ENCODE data around the gene ECI2. TPM values are rescaled to one million over a fixed set of nuclear protein-coding genes. Genes with fewer than 3 reads are reported as not detected.

ECI2 gene
- total and polyA plus RNA-seq, 2 experiments from 2014 or later, result 63.7 to 102 TPM

DNA sequence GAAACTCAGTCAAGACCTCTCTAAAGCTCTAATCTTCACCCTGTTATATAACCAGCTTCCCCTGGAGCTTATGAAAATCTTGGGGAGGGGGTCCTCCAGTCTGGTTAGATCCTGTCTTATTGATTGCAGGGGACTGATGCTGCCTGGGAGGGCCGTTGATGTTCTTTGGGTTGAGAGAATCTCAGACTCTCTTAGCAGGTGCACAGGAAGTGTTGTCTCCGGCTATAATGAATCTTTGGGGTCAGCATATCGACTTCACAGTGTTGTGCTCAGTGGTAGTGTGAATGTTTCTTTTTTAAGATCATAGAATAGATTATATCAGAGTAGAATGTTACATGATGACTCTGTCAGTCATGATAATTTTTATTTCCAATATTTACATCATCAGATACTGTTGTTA lies 2.8 kb upstream of the ECI2 start:
- H3K27me3 ChIP-seq (ENCODE audit: insufficient read depth), result no peaks in the 10 kb centered on the region
- no peak overlapping the region for H3K4me3 ChIP-seq
- peaks cover 4% of the 10 kb centered on the region for H3K27me3 Mint-ChIP-seq (ENCODE audit: insufficient read depth, low read depth, poor library complexity)
- ATAC-seq (no peak), DNase-seq (ENCODE audit: low spot score) (no peak)
- H3K4me1 ChIP-seq (ENCODE audit: insufficient read depth), result peaks cover 19% of the 10 kb centered on the region
- H3K4me2 ChIP-seq, result no peak overlapping the region
- H3K27ac ChIP-seq (ENCODE audit: low read depth), result no peak overlapping the region
- H3K9me2 ChIP-seq (ENCODE audit: insufficient read depth), result no peaks in the 10 kb centered on the region
- no peaks in the 10 kb centered on the region; the same call in 2 of the 3 replicates for H3K9me3 Mint-ChIP-seq
- H3K4me3 Mint-ChIP-seq, result no peak overlapping the region
- peaks cover 25% of the 10 kb centered on the region for H3K4me1 Mint-ChIP-seq
- H3K79me2 ChIP-seq (replicated peaks; ENCODE audit: insufficient read depth), result peaks cover 10% of the 10 kb centered on the region; the same call in 1 of the 2 replicates
- H3F3A ChIP-seq (replicated peaks; ENCODE audit: low read depth), result 0 out of 2 replicates have a peak, but pooled peaks cover 5% of the 10 kb centered on the region
- no peak overlapping the region for H3K27ac Mint-ChIP-seq
- TF ChIP-seq EZH2phosphoT487 (IDR thresholded peaks at IDR 0.05; ENCODE audit: unreplicated experiment) (no peak), ZNF331 (CRISPR knock-in tag; IDR thresholded peaks at IDR 0.05; ENCODE audit: low read depth) (no peak), POLR2AphosphoS5 (IDR thresholded peaks at IDR 0.05; ENCODE audit: low read depth) (no peak)
- TF ChIP-seq, protein P1, sequence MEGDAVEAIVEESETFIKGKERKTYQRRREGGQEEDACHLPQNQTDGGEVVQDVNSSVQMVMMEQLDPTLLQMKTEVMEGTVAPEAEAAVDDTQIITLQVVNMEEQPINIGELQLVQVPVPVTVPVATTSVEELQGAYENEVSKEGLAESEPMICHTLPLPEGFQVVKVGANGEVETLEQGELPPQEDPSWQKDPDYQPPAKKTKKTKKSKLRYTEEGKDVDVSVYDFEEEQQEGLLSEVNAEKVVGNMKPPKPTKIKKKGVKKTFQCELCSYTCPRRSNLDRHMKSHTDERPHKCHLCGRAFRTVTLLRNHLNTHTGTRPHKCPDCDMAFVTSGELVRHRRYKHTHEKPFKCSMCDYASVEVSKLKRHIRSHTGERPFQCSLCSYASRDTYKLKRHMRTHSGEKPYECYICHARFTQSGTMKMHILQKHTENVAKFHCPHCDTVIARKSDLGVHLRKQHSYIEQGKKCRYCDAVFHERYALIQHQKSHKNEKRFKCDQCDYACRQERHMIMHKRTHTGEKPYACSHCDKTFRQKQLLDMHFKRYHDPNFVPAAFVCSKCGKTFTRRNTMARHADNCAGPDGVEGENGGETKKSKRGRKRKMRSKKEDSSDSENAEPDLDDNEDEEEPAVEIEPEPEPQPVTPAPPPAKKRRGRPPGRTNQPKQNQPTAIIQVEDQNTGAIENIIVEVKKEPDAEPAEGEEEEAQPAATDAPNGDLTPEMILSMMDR (conservative IDR thresholded peaks at IDR 0.05; ENCODE audit: low read depth in 2 of 2), result no peak
- H3K36me3 Mint-ChIP-seq (ENCODE audit: low read depth), result peaks cover 5% of the 10 kb centered on the region
- H2AFZ ChIP-seq, result no peak overlapping the region
- H3K36me3 ChIP-seq (ENCODE audit: insufficient read depth), result no peaks in the 10 kb centered on the region
- H4K20me1 ChIP-seq (replicated peaks; ENCODE audit: insufficient read depth), result 0 out of 2 replicates have a peak, but pooled peaks cover 4% of the 10 kb centered on the region

DNA sequence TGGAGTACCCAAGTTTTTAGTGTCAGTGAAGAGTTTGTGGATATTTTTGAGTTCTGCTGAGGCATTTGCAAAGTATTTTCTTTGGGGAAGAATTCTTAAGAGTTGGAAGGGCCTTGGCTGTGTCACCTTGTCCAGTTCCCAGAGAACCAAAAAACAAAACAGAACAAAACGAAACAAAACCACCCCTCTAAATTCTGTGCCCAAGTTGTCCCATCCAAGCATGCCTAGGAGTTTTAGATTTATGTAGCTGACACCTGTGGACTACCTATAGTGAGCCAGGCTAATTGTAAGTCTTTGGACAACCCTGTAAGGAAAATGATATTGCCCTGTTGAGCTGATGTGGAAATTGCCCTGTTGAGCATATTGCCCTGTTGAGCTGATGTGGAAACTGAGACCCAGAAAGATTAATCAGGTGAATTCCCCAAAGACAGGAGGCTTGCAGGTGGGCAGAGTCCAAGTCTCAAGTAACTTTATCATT lies 1.0 kb upstream of the ECI2 start:
- H3K4me3 Mint-ChIP-seq, result peak overlapping the region; percentile 80
- ATAC-seq, result no peak
- H3K4me1 Mint-ChIP-seq, result peaks cover 29% of the 10 kb centered on the region
- TF ChIP-seq ZNF114 (CRISPR knock-in tag; IDR thresholded peaks at IDR 0.05) (no peak), ETS1 (IDR thresholded peaks at IDR 0.05) (no peak), EZH2 (IDR thresholded peaks at IDR 0.05; ENCODE audit: low read depth, unreplicated experiment) (no peak), CREB1 (CRISPR knock-in tag; IDR thresholded peaks at IDR 0.05; ENCODE audit: low read depth) (no peak), EZH2phosphoT487 (IDR thresholded peaks at IDR 0.05; ENCODE audit: unreplicated experiment) (no peak)
- TF ChIP-seq, protein P2, sequence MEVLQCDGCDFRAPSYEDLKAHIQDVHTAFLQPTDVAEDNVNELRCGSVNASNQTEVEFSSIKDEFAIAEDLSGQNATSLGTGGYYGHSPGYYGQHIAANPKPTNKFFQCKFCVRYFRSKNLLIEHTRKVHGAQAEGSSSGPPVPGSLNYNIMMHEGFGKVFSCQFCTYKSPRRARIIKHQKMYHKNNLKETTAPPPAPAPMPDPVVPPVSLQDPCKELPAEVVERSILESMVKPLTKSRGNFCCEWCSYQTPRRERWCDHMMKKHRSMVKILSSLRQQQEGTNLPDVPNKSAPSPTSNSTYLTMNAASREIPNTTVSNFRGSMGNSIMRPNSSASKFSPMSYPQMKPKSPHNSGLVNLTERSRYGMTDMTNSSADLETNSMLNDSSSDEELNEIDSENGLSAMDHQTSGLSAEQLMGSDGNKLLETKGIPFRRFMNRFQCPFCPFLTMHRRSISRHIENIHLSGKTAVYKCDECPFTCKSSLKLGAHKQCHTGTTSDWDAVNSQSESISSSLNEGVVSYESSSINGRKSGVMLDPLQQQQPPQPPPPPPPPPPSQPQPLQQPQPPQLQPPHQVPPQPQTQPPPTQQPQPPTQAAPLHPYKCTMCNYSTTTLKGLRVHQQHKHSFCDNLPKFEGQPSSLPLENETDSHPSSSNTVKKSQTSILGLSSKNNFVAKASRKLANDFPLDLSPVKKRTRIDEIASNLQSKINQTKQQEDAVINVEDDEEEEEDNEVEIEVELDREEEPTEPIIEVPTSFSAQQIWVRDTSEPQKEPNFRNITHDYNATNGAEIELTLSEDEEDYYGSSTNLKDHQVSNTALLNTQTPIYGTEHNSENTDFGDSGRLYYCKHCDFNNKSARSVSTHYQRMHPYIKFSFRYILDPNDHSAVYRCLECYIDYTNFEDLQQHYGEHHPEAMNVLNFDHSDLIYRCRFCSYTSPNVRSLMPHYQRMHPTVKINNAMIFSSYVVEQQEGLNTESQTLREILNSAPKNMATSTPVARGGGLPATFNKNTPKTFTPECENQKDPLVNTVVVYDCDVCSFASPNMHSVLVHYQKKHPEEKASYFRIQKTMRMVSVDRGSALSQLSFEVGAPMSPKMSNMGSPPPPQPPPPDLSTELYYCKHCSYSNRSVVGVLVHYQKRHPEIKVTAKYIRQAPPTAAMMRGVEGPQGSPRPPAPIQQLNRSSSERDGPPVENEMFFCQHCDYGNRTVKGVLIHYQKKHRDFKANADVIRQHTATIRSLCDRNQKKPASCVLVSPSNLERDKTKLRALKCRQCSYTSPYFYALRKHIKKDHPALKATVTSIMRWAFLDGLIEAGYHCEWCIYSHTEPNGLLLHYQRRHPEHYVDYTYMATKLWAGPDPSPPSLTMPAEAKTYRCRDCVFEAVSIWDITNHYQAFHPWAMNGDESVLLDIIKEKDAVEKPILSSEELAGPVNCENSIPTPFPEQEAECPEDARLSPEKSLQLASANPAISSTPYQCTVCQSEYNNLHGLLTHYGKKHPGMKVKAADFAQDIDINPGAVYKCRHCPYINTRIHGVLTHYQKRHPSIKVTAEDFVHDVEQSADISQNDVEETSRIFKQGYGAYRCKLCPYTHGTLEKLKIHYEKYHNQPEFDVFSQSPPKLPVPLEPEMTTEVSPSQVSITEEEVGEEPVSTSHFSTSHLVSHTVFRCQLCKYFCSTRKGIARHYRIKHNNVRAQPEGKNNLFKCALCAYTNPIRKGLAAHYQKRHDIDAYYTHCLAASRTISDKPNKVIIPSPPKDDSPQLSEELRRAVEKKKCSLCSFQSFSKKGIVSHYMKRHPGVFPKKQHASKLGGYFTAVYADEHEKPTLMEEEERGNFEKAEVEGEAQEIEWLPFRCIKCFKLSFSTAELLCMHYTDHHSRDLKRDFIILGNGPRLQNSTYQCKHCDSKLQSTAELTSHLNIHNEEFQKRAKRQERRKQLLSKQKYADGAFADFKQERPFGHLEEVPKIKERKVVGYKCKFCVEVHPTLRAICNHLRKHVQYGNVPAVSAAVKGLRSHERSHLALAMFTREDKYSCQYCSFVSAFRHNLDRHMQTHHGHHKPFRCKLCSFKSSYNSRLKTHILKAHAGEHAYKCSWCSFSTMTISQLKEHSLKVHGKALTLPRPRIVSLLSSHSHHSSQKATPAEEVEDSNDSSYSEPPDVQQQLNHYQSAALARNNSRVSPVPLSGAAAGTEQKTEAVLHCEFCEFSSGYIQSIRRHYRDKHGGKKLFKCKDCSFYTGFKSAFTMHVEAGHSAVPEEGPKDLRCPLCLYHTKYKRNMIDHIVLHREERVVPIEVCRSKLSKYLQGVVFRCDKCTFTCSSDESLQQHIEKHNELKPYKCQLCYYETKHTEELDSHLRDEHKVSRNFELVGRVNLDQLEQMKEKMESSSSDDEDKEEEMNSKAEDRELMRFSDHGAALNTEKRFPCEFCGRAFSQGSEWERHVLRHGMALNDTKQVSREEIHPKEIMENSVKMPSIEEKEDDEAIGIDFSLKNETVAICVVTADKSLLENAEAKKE (CRISPR knock-in tag; IDR thresholded peaks at IDR 0.05), result no peak

More for the DNA sequence above, 1.0 kb upstream of the ECI2 start:
- 0 out of 2 replicates have a peak, but pooled peaks cover 4% of the 10 kb centered on the region for H4K20me1 ChIP-seq (replicated peaks; ENCODE audit: insufficient read depth)
- H2AFZ ChIP-seq, result peak overlapping the region; percentile 20; the same call in 1 of the 2 replicates
- no peak for DNase-seq (ENCODE audit: low spot score)
- H3K27ac ChIP-seq (ENCODE audit: low read depth), result peak overlapping the region; percentile 30
- peak overlapping the region; percentile 75 for H3K4me2 ChIP-seq
- 0 out of 2 replicates have a peak, but pooled peaks cover 5% of the 10 kb centered on the region for H3F3A ChIP-seq (replicated peaks; ENCODE audit: low read depth)
- Mint-ChIP-seq H3K27me3 (ENCODE audit: insufficient read depth, low read depth, poor library complexity) (peaks cover 4% of the 10 kb centered on the region), H3K36me3 (ENCODE audit: low read depth) (peaks cover 23% of the 10 kb centered on the region), H3K9me3 (peaks cover 17% of the 10 kb centered on the region), H3K27ac (peak overlapping the region; percentile 97)
- peaks cover 25% of the 10 kb centered on the region for H3K79me2 ChIP-seq (replicated peaks; ENCODE audit: insufficient read depth)
- H3K27me3 ChIP-seq (ENCODE audit: insufficient read depth), result no peaks in the 10 kb centered on the region
- H3K9me2 ChIP-seq (ENCODE audit: insufficient read depth), result no peaks in the 10 kb centered on the region
- H3K4me3 ChIP-seq, result peak overlapping the region; percentile 51
- H3K36me3 ChIP-seq (ENCODE audit: insufficient read depth), result peaks cover 8% of the 10 kb centered on the region
- peaks cover 19% of the 10 kb centered on the region for H3K4me1 ChIP-seq (ENCODE audit: insufficient read depth)

All from GM23338 (cell line).